Gastrocnemius medialis (tissue), 4 donors: Measurements from ENCODE around the gene SPRYD4. TPM values are rescaled to one million over a fixed set of nuclear protein-coding genes. Genes with fewer than 3 reads are reported as not detected.

ENCODE experiments used
- ATAC-seq, 2 donors: fragments of 150-250 bp; one replicate each; pipeline ENCODE4 v1.9.1; 2016
- DNase-seq, 2 donors: peaks; one replicate each; pipeline ENCODE4 v3.0.0-alpha.2; 2019
- H3K27ac ChIP-seq, 4 donors: fragments of 200-600 bp; sonication (generic); 1 replicate in 1 of 4; 2 replicates in 3 of 4; pipeline ENCODE4 v1.5.1; 2016 to 2018; ENCODE audit warnings: mild to moderate bottlenecking in 2 of 4, moderate library complexity in 1 of 4
- H3K27me3 ChIP-seq, 3 donors: fragments of 200-600 bp; sonication (generic) in 2 of 3; 1 replicate in 1 of 3; 2 replicates in 2 of 3; pipeline versions ENCODE4 v1.5.1 to v1.6.0; 2016 to 2019; ENCODE audit warnings: mild to moderate bottlenecking in 1 of 3, moderate library complexity in 1 of 3
- H3K36me3 ChIP-seq, 2 donors: fragments of 200-600 bp; sonication (generic) in 1 of 2; one replicate each; pipeline ENCODE4 v1.5.1; 2017 to 2018
- H3K4me1 ChIP-seq, 2 donors: fragments of 200-600 bp; sonication (generic) in 1 of 2; one replicate each; pipeline ENCODE4 v1.5.1; 2016 to 2017; ENCODE audit warnings: mild to moderate bottlenecking in 2 of 2
- H3K4me3 ChIP-seq, 4 donors: fragments of 200-600 bp; sonication (generic) in 3 of 4; 1 replicate in 1 of 4; 2 replicates in 3 of 4; pipeline ENCODE4 v1.5.1; 2016 to 2019; ENCODE audit warnings: mild to moderate bottlenecking in 2 of 4
- H3K9me3 ChIP-seq, 3 donors: fragments of 200-600 bp; sonication (generic) in 2 of 3; 1 replicate in 1 of 3; 2 replicates in 2 of 3; pipeline ENCODE4 v1.5.1; 2016 to 2019
- CTCF ChIP-seq, 5 experiments: fragments of 450-650 bp in 3 of 5; fragments of 200-600 bp in 2 of 5; sonication (generic) in 2 of 5; IDR thresholded peaks in 4 of 5; conservative IDR thresholded peaks in 1 of 5; 1 replicate in 4 of 5; 2 replicates in 1 of 5; pipeline ENCODE4 v1.5.1; 2016 to 2019; ENCODE audit warnings: antibody characterized with exemption in 5 of 5, mild to moderate bottlenecking in 3 of 5, moderate library complexity in 3 of 5
- POLR2A ChIP-seq, 2 donors: fragments of 450-650 bp; IDR thresholded peaks; one replicate each; pipeline ENCODE4 v1.6.1; 2017; ENCODE audit warnings: antibody characterized with exemption in 2 of 2, mild to moderate bottlenecking in 2 of 2, moderate library complexity in 2 of 2
- in situ Hi-C, 4 donors: fragments of 200-750 bp; cut with MboI; loops; one replicate each; pipeline versions ENCODE4 v1.15.0 to v1.8.0; 2017; ENCODE audit warnings: low sequenced_read_pairs in 4 of 4
- intact Hi-C: fragments of 100-400 bp; cut with DNase I; formaldehyde crosslinking; loops from one replicate; pipeline ENCODE4 v1.15.1; 2023; ENCODE audit warnings: low total_unique reads
- total RNA-seq, 4 donors: library from RNA; depleted of rRNA; stranded (reverse); fragments of >200 nt; gene quantifications; one replicate each; pipeline versions ENCODE4 v1.1.0 to v1.2.3, GENCODE V29; 2016

SPRYD4 gene
- total RNA-seq, 4 donors from 2014 or later, result 1.6 to 4.7 (median 2.9) TPM

- TF ChIP-seq CTCF (IDR thresholded peaks at IDR 0.05 in 4 of 5, conservative IDR thresholded peaks at IDR 0.05 in 1 of 5) (no peak), POLR2A (IDR thresholded peaks at IDR 0.05) (no peak)
- ATAC-seq, result no peak
- H3K36me3 ChIP-seq, result no peaks in the 10 kb centered on the region
- DNase-seq, result no peak
- H3K9me3 ChIP-seq, result no peaks in the 10 kb centered on the region
- no peaks in the 10 kb centered on the region for H3K27me3 ChIP-seq
- no peak within 1 kb of the TSS for H3K4me3 ChIP-seq
- H3K27ac ChIP-seq, result no peak within 1 kb of the TSS
- H3K4me1 ChIP-seq, result peaks cover 3 to 4% of the 10 kb centered on the region in 2 donors
- intact Hi-C loops, result no loop called here
- in situ Hi-C loops, result loop anchor here in 1 of 4 donors (25.0 kb wide), 1 partner anchor 267 kb away; the partner anchor contains the start of gene SMARCC2
Measured at GRCh38 chr12:56454557-56454956, 13.8 kb upstream of the SPRYD4 start, which contains the start of gene MIP. Gene MIP, minus strand, starts transcription at chr12:56454657. Its CDS starts 44 bp downstream, at chr12:56454613.

- H3K27ac ChIP-seq, result no peak overlapping the region
- no peaks in the 10 kb centered on the region for H3K9me3 ChIP-seq
- ATAC-seq (no peak), DNase-seq (no peak)
- no peaks in the 10 kb centered on the region for H3K27me3 ChIP-seq
- intact Hi-C loops, result no loop called here
- no peaks in the 10 kb centered on the region for H3K36me3 ChIP-seq
- no peak for TF ChIP-seq POLR2A (IDR thresholded peaks at IDR 0.05)
- no peak for TF ChIP-seq CTCF (IDR thresholded peaks at IDR 0.05 in 4 of 5, conservative IDR thresholded peaks at IDR 0.05 in 1 of 5)
- no peaks in the 10 kb centered on the region for H3K4me1 ChIP-seq
- H3K4me3 ChIP-seq, result no peak overlapping the region
- in situ Hi-C loops, result loop anchor here in 1 of 4 donors (25.0 kb wide), 1 partner anchor 271 kb away; the partner anchor contains the start of gene SMARCC2
Measured at GRCh38 chr12:56457817-56458216, 10.6 kb upstream of the SPRYD4 start.

GRCh38 chr12:56461235-56462159 lies 6.9 kb upstream of the SPRYD4 start:
- no peaks in the 10 kb centered on the region for H3K9me3 ChIP-seq
- DNase-seq (no peak), ATAC-seq (no peak)
- H3K4me3 ChIP-seq, result no peak overlapping the region
- TF ChIP-seq CTCF (IDR thresholded peaks at IDR 0.05 in 4 of 5, conservative IDR thresholded peaks at IDR 0.05 in 1 of 5) (no peak), POLR2A (IDR thresholded peaks at IDR 0.05) (no peak)
- in situ Hi-C loops (loop anchor here in 3 of 4 donors (10.0 to 25.0 kb wide), 4 partner anchors 97 to 274 kb away; partner anchors contain the start of genes APOF (in 1 of the 3), SMARCC2 (in 1 of the 3) and STAT2 (in 1 of the 3)), intact Hi-C loops (loop anchor here (10.0 kb wide), 1 partner anchor 237 kb away; the partner anchor contains the start of genes NABP2 and RNF41)
- H3K4me1 ChIP-seq, result no peaks in the 10 kb centered on the region
- no peak overlapping the region for H3K27ac ChIP-seq
- no peaks in the 10 kb centered on the region for H3K27me3 ChIP-seq
- no peaks in the 10 kb centered on the region for H3K36me3 ChIP-seq

GRCh38 chr12:56462565-56462964 lies 5.8 kb upstream of the SPRYD4 start:
- Histone ChIP-seq H3K36me3 (no peaks in the 10 kb centered on the region), H3K9me3 (no peaks in the 10 kb centered on the region), H3K4me1 (no peaks in the 10 kb centered on the region), H3K4me3 (no peak overlapping the region), H3K27ac (no peak overlapping the region), H3K27me3 (no peaks in the 10 kb centered on the region)
- in situ Hi-C loops (loop anchor here in 3 of 4 donors (10.0 to 25.0 kb wide), 4 partner anchors 98 to 275 kb away; partner anchors contain the start of genes APOF (in 1 of the 3), SMARCC2 (in 1 of the 3) and STAT2 (in 1 of the 3)), intact Hi-C loops (loop anchor here (10.0 kb wide), 1 partner anchor 238 kb away; the partner anchor contains the start of genes NABP2 and RNF41)
- DNase-seq (no peak), ATAC-seq (no peak)
- no peak for TF ChIP-seq CTCF (IDR thresholded peaks at IDR 0.05 in 4 of 5, conservative IDR thresholded peaks at IDR 0.05 in 1 of 5)
- no peak for TF ChIP-seq POLR2A (IDR thresholded peaks at IDR 0.05)
